DOHH2 (cell line): ENCODE data around the gene ZBTB49.

Experiments
- H3F3A ChIP-seq: fragments of 200-600 bp; sonication (generic), shearing (Covaris generic); 2 replicates; pipeline ENCODE4 v1.6.0; 2016; ENCODE audit warnings: antibody characterized with exemption, mild to moderate bottlenecking; ENCODE audit not compliant: control insufficient read depth, insufficient read depth
- H3K27ac ChIP-seq: fragments of 200-600 bp; sonication (generic); 2 replicates; pipeline ENCODE4 v1.5.1; 2014; ENCODE audit warnings: low read depth, mild to moderate bottlenecking, low read length, moderate library complexity
- H3K27me3 ChIP-seq: fragments of 200-600 bp; sonication (generic); 2 replicates; pipeline ENCODE4 v1.6.1; 2014; ENCODE audit warnings: mild to moderate bottlenecking, low read length, mixed read lengths; ENCODE audit not compliant: control insufficient read depth
- H3K36me3 ChIP-seq: fragments of 200-600 bp; sonication (generic); 2 replicates; pipeline ENCODE4 v1.6.1; 2014; ENCODE audit warnings: mild to moderate bottlenecking, low read length, moderate library complexity, mixed read lengths; ENCODE audit not compliant: control insufficient read depth
- H3K4me1 ChIP-seq: fragments of 200-600 bp; sonication (generic); 2 replicates; pipeline ENCODE4 v1.6.1; 2014; ENCODE audit warnings: mild to moderate bottlenecking, low read length, mixed read lengths; ENCODE audit not compliant: control insufficient read depth
- H3K4me2 ChIP-seq: fragments of 200-600 bp; sonication (generic); 2 replicates; pipeline ENCODE4 v1.6.0; 2014; ENCODE audit warnings: mild to moderate bottlenecking, low read length, moderate library complexity
- H3K4me3 ChIP-seq: fragments of 200-600 bp; sonication (generic); 2 replicates; pipeline ENCODE4 v1.5.1; 2014; ENCODE audit warnings: mild to moderate bottlenecking, low read length, mixed read lengths
- H3K79me2 ChIP-seq: fragments of 200-600 bp; sonication (generic); 2 replicates; pipeline ENCODE4 v1.6.1; 2014; ENCODE audit warnings: mild to moderate bottlenecking, low read length, mixed read lengths; ENCODE audit not compliant: control insufficient read depth
- H3K9me2 ChIP-seq: fragments of 200-600 bp; sonication (generic); replicated peaks from 2 replicates; pipeline ENCODE4 v1.6.1; 2014; ENCODE audit warnings: mild to moderate bottlenecking, low read length, mixed read lengths; ENCODE audit not compliant: control insufficient read depth
- H3K9me3 ChIP-seq: fragments of 200-600 bp; sonication (generic); 2 replicates; pipeline ENCODE4 v1.6.1; 2014; ENCODE audit warnings: antibody characterized with exemption, low read length, mixed read lengths; ENCODE audit not compliant: control insufficient read depth, insufficient read depth
- H4K20me1 ChIP-seq: fragments of 200-600 bp; sonication (generic); 2 replicates; pipeline ENCODE4 v1.6.0; 2014; ENCODE audit warnings: low read depth, mild to moderate bottlenecking, antibody characterized with exemption, low read length, moderate library complexity; ENCODE audit not compliant: control insufficient read depth, insufficient read depth
- CTCF ChIP-seq: fragments of 200-600 bp; sonication (generic); IDR thresholded peaks from one replicate; pipeline ENCODE4 v1.5.1; 2014; ENCODE audit warnings: antibody characterized with exemption, mild to moderate bottlenecking, low read depth, low read length; ENCODE audit not compliant: poor library complexity, severe bottlenecking
- EZH2phosphoT487 ChIP-seq: fragments of 200-600 bp; sonication (generic); IDR thresholded peaks from 2 replicates; pipeline ENCODE4 v1.6.1; 2017; ENCODE audit warnings: borderline replicate concordance, mild to moderate bottlenecking, antibody characterized with exemption, low read length, moderate library complexity, mixed read lengths

ZBTB49 gene

GRCh38 chr4:4308800-4309441, 18.9 kb downstream of the ZBTB49 start:
- Histone ChIP-seq H4K20me1 (no peaks in the 10 kb centered on the region), H3K9me3 (no peaks in the 10 kb centered on the region), H3K9me2 (no peaks in the 10 kb centered on the region), H3F3A (no peaks in the 10 kb centered on the region), H3K4me2 (no peak overlapping the region), H3K27ac (no peak overlapping the region), H3K79me2 (no peaks in the 10 kb centered on the region), H3K27me3 (no peaks in the 10 kb centered on the region), H3K36me3 (peaks cover 4% of the 10 kb centered on the region; the same call in 1 of the 2 replicates), H3K4me1 (peaks cover 6% of the 10 kb centered on the region), H3K4me3 (no peak overlapping the region)
- TF ChIP-seq CTCF: no peak
- TF ChIP-seq EZH2phosphoT487: no peak

- no peak overlapping the region for H3K4me2 ChIP-seq
Observed at GRCh38 chr4:4311193-4311592, 21.1 kb downstream of the ZBTB49 start.

GRCh38 chr4:4315461-4316149, 25.6 kb downstream of the ZBTB49 start:
- no peak for TF ChIP-seq CTCF
- TF ChIP-seq EZH2phosphoT487: no peak
- H3K79me2 ChIP-seq: no peaks in the 10 kb centered on the region
- H3K27ac ChIP-seq: no peak overlapping the region
- peaks cover 6% of the 10 kb centered on the region for H3K4me1 ChIP-seq
- no peaks in the 10 kb centered on the region for H3K9me3 ChIP-seq
- peaks cover under 1% of the 10 kb centered on the region; the same call in 1 of the 2 replicates for H3K36me3 ChIP-seq
- no peak overlapping the region for H3K4me2 ChIP-seq
- no peaks in the 10 kb centered on the region for H3K9me2 ChIP-seq
- H3K27me3 ChIP-seq: no peaks in the 10 kb centered on the region
- H3F3A ChIP-seq: no peaks in the 10 kb centered on the region
- H4K20me1 ChIP-seq: no peaks in the 10 kb centered on the region
- H3K4me3 ChIP-seq: no peak overlapping the region

More at GRCh38 chr4:4311193-4311592, 21.1 kb downstream of the ZBTB49 start:
- no peak for TF ChIP-seq EZH2phosphoT487
- no peak for TF ChIP-seq CTCF
- Histone ChIP-seq H3K4me1 (peaks cover 6% of the 10 kb centered on the region), H3K27ac (no peak overlapping the region), H3K4me3 (no peak overlapping the region), H4K20me1 (no peaks in the 10 kb centered on the region), H3K9me2 (no peaks in the 10 kb centered on the region), H3K79me2 (no peaks in the 10 kb centered on the region), H3F3A (no peaks in the 10 kb centered on the region), H3K9me3 (no peaks in the 10 kb centered on the region), H3K27me3 (no peaks in the 10 kb centered on the region), H3K36me3 (peaks cover 4% of the 10 kb centered on the region; the same call in 1 of the 2 replicates)
